Upper lobe of left lung (tissue), 4 donors: Measurements from ENCODE around the gene ADGRD1.

Experiments used
- CTCF ChIP-seq, 6 experiments: fragments of 450-650 bp in 4 of 6; fragments of 200-600 bp in 2 of 6; sonication (generic) in 2 of 6; IDR thresholded peaks; one replicate each; pipeline ENCODE4 v1.5.1; 2016 to 2019; ENCODE audit warnings: antibody characterized with exemption in 6 of 6
- POLR2A ChIP-seq, 4 donors: fragments of 450-650 bp; IDR thresholded peaks; one replicate each; pipeline ENCODE4 v1.5.1; 2016 to 2017; ENCODE audit warnings: antibody characterized with exemption in 4 of 4, mild to moderate bottlenecking in 2 of 4

DNA sequence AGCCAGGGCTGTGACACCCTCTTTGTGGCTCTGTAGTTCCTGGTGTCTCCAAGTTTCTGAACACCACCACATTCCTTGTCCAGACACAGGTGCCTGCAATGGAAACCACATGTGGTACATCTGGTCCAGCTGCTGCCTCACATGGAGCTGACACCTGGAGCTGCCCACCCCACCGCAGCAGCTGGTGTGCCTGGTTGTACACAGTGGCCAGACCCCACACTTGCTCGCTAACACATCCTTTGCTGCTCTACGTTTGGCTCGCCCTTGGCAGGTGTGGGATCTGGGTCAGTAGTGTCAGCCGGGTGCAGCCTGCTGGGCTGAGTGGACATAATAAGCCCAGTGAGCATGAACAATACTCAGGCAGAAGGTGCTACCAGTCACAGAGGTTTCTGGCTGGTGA is 198.9 kb downstream of the ADGRD1 start:
- no peak for TF ChIP-seq CTCF (IDR thresholded peaks at IDR 0.05)
- no peak for TF ChIP-seq POLR2A (IDR thresholded peaks at IDR 0.05)
